ENCODE data around the gene PF4V1. TPM values are rescaled to one million over a fixed set of nuclear protein-coding genes. Genes with fewer than 3 reads are reported as not detected.

The PF4V1 gene
- total RNA-seq, 4 donors from 2014 or later, result not detected

- peak; percentile 65 for ATAC-seq (ENCODE audit: low FRiP score)
- TF ChIP-seq CTCF (IDR thresholded peaks at IDR 0.05), result no peak
- no peak for DNase-seq (ENCODE audit: low spot score)
Measured at GRCh38 chr4:73868206-73869129, 15.4 kb downstream of the PF4V1 start.

- no peak for TF ChIP-seq CTCF (IDR thresholded peaks at IDR 0.05)
- DNase-seq (ENCODE audit: low spot score) (no peak), ATAC-seq (ENCODE audit: low FRiP score) (peak; percentile 63)
Measured at GRCh38 chr4:73869130-73870055, 16.3 kb downstream of the PF4V1 start, which contains the start of gene CXCL1. TSS of gene CXCL1 (plus strand) at chr4:73869393. CDS start at chr4:73869471, 78 bp downstream.

- DNase-seq (ENCODE audit: low spot score) (no peak), ATAC-seq (ENCODE audit: low FRiP score) (no peak)
- no peak for TF ChIP-seq CTCF (IDR thresholded peaks at IDR 0.05)
Measured at GRCh38 chr4:73870260-73870659, 17.2 kb downstream of the PF4V1 start.

- DNase-seq (ENCODE audit: low spot score) (no peak), ATAC-seq (ENCODE audit: low FRiP score) (no peak)
- TF ChIP-seq CTCF (IDR thresholded peaks at IDR 0.05), result no peak
Measured at GRCh38 chr4:73870768-73871167, 17.7 kb downstream of the PF4V1 start.

GRCh38 chr4:73871511-73872310 lies 18.6 kb downstream of the PF4V1 start:
- no peak for DNase-seq (ENCODE audit: low spot score)
- no peak for ATAC-seq (ENCODE audit: low FRiP score)
- TF ChIP-seq CTCF (IDR thresholded peaks at IDR 0.05), result no peak

GRCh38 chr4:73872316-73873108 lies 19.4 kb downstream of the PF4V1 start:
- no peak for DNase-seq (ENCODE audit: low spot score)
- no peak for TF ChIP-seq CTCF (IDR thresholded peaks at IDR 0.05)
- no peak for ATAC-seq (ENCODE audit: low FRiP score)

Data from omental fat pad (tissue), 4 donors.